OCI-M1 (cell line): Measurements from ENCODE around the gene EMILIN2.
"Not testable (repeated sequence)": the region's sequence is repeated elsewhere in the genome, so short reads cannot be mapped to it uniquely, and the experiment has no call there.

Source experiments
- DNase-seq: peaks from one replicate; lab custom pipeline; 2025; lab: John Stamatoyannopoulos, UW

Gene EMILIN2

DNA sequence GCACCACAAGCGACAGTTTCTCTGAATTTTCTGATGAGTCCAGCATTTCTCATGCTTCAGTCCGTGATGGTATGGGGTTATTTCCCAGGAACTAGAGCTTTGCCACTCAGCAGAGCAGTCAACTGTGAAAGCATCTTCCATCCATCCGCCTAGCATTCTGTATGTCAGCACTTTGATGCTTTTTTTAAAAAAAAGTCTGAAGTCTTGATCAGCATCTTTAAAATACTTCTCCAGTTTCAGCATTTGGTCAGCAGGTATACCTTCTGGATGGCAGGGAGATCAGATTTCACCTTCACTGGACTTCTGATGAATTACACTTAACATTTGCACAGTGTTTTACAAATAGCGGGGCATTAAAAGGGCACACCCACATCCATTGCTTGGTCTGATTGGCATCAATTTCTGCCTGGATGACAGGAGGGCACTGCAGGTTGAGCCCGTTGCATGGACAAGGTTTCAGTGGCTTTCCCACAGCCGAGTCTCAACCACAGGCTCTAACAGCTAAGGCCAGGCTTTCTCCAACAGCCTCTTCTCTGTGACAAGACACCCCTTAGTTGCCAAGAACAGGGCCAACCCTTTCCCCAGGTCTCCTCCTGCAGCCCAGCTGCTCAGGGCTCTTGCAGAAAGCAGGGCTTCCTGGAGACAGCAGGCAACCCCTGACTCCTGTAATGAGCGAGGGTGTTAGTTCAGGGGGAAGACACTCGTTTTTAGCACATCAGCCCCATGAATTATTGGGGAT, 54.0 kb downstream of the EMILIN2 start:
- DNase-seq, result no peak

DNA sequence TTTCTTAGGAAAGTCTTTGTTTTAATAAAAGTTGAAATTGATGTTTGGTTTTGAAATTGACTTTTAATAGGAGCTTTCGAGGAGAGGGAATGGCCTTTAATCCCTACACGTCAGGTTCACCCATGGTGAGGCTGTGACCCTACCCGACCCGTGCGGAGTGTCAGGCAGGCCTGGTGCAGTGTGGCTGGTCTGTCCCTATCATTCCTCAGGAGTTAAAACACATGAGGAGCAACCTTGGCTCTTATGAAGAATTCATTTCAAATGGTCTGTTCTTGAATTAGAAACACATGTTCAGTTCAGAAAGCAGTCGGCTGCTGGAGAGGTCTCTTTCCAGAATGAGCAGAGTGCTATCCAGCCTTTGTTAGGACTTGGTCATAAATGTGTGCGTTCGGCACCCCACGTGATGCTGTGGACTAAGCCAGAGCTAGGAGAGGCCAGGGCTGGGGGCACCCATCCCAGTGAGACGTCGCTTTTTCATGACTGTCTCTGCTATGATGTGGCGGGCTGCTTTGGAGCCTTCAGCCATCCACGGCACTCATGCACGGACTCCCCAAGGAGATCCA, 54.7 kb downstream of the EMILIN2 start:
- DNase-seq, result no peak

DNA sequence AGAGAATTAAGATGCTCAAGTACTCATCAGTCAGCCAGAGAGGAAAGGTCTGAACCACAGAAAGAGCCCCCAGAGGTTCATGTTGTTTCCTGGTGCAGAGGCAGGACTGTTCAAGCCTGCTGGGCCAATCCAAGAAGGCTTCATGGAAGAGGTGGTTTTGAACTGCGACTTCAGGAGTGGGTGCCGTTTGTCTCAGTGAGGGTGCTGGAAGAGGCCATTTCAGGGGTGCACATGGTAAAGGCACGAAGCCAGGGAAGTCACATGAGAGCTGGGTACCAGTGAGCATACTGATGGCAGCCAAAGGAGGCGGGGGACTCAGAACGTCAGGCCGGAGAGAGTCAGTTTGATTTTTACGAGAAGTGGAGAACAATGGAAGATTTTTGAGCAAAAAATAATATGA, 55.5 kb downstream of the EMILIN2 start:
- no peak for DNase-seq

DNA sequence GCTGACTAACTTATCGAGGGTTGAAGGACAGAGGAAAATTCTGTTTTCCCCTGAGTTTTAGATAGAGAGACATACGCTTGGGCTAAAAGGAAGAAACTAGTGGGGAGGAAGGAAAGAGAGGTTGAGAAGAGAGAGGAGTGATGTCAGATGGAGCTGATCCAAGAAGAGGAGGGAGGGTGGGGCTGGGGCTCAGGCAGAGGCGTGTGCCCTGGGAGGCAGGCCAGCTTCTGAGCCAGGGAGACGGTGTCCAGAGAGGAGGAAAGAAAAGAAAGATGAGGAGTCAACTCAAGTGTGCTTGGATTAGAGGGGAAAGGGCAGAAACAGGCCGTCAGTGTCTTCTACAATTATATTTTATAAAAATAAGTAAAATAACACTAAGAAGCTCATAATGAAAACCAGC, 56.2 kb downstream of the EMILIN2 start:
- peak; percentile 44 for DNase-seq

DNA sequence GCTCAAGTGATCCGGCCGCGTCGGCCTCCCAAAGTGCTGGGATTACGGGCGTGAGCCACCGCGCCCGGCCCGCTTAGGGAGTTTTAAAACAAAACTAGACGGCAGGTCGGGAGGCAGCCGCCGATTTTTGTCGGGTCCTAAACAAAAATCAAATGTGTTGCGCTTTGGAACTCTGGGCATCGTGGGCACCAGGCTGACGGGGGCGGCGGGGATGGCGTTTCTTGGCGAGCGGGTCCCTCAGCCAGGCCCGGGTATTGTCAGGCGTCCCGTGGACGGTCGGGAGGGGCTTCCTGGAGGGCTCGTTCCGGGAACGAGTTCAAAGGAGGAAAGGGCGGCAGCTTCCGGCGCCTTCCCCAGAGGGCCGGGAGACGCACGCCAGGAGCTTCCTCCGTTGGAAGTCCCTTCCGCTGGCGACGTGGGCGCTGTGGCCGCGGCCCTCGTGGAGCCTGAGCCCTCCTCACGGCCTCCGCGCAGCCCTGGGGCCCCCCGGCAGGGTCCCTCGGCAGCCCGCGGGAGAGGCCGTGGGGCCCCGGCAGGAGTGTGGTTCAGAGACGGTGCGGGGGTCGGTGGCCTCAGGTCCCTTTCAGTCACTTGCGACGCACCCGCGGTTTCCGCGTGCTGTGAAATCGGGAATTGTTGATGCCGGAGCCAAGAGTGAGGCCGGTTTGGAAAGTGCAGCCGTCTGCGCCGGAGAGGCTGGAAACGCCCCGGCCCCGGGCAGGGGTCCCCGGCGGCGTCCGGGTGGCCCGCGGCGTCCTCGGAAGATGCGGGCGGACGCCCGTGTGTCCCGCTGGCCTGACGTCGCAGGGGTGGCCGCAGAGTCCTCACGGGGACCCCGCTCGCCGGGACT, 59.3 kb downstream of the EMILIN2 start:
- peak; percentile 86 for DNase-seq

DNA sequence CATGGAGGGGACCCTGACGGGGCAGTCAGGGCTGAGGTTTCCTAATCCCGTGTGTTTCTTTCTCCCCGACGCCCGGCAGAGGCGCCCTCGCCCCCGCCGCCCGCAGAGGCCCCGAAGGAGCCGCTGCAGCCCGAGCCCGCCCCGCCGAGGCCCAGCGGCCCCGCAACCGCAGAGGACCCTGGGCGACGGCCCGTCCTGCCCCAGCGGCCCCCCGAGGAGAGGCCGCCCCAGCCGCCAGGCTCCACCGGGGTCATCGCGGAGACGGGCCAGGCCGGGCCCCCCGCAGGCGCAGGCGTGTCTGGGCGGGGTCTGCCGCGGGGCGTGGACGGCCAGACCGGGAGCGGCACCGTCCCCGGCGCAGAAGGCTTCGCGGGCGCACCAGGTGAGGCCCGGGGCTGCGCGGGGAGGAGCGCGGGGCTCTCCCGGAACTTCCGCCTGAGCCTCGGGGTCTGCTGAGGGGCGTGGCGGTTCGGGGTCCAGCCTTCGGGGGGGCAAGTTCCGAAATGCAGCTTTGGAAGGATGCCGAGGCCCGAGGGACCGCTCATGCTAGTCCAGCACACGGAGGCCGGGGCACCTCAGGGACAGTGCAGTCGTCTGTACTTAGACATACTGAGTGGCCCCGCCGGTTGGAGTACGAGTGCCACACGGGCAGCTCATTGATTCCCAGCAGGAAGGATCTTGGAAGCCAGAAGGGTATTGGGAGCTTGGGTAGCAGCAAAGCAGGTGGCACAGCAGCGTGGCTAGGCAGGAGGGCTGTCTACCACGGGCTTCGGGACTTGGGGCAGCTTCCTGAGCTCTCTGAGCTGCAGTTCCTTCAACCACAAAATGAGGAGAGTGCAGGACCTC, 60.1 kb downstream of the EMILIN2 start:
- peak; percentile 62 for DNase-seq

DNA sequence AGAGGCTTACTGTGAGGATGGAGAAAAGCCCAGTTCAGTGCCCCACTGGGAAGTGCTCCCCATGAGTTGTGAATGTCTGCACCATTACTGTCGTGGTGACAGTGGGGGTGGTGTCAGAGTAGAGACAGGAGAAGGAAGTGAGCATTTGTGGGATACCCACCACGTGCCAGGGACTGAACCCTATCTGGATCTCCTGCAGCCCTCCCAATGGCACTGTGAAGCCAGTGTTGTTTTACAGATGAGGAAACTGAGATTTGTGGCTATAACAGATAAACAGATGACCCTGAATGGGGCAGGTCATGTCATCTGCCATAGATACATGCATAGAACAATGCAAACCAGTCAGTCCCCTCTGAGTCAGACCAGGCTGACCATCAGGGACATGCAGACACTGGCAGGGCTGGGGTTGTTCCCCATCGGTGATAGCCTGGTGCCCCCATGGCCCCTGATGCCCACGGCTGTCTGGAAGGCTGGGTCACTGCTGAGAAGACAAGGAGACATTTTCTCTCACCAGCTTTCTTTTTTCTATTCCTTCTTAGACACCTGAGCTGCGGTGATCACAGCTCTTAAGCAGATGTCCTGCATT, 60.8 kb downstream of the EMILIN2 start:
- peak; percentile 51 for DNase-seq

DNA sequence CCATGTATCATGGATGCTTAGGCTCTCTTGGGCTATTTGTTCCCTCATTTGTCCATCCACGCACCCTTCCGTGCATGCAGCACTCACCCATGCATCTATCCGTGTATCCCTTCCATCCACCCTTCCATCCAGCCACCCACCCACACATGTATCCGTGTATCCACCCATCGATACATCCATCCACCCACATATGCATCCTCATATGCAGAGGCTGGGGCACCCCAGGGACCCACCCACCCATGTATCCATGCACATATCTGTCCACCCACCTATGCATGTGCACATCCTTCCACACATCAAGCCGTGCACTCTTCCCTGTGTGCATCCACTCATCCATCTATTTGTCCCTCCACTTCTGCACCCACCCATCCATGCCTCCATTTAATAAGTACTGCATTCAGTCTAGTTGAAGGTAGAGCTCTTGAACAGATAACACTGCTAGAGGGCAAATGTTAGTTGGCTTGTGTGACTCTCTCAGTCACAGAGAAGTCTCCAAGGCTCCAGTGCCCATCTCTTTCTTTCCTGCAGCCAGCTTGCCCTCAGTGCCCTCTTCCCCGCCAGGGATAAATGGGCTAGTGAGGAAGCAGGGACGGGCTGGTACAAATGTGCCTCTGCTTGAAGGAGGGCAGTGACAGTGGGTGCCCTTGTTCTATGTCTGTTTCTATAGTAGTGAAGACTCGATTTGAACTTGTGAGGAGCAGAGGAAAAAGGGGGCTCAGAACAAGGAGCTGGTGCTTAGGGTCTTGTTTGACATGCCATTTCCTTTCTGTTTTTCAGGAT, 61.5 kb downstream of the EMILIN2 start:
- DNase-seq, result no peak

DNA sequence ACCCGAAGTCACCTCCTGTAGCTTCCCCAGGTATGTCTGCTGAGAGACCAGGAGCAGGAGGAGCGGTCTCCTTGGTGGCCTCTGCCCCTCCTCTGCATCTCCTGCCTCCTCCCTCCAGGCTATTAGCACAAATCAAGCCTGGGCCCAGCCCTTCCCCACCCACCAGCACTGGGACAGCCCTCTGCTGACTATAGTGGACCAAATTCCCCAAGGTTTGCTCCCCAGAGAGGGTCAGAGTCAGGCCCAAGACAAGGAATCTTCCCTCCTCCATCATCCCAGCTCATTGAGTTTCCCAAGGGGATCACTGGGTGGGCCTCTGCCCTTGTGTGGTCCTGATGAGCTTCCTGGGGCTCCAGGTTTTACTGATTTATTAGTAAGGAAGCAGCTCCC, 62.1 kb downstream of the EMILIN2 start:
- DNase-seq, result no peak

DNA sequence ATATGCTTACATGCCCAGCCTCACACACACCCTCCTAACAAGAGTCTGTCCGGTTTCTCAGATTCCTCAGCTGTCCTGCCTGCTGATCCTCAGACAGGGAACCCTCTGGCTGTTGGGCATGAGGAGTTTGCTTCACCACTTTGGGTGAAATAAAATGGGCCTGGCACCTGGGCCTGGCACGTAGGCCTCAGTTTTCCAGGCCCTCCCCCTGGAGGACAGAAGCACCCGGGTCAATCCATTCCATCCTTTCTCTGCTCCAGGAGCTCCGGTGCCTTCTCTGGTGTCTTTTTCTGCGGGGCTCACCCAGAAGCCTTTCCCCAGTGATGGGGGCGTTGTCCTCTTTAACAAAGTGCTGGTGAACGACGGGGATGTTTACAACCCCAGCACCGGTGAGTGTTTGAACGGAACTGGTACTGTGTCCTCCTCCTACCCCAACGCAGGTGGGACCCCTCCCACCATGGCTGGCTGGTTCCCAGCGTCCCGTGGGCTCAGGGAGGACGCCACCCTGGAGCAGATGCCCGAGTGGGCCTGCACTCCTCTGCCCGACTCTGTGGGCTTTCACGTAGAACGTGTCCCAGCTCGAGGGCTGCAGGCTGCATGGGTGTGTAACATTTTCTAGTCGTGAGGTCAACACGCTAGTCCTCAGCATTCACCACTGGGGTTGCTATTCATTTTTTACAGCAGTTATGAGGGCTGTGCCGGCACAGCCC, 62.8 kb downstream of the EMILIN2 start:
- DNase-seq, result no peak

DNA sequence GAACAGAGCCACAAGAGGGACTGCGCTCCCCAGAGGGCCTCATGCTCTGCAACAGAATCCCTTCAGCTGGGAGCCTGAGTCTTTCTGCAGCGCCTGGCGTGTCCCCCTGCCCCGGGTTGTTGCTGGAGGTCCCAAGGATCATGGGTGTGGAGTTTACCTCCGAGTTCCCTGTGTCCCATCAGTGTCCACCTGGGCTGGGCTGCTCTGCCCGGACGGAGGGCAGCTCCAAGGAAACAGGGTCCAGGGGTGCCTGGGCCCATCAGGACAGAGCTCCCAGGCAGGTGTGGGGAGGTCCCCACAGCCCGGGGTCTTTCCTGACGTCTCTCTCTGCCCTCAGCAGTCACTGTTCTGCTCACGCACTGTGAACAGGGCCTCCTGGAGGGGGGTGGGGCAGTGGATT, 63.5 kb downstream of the EMILIN2 start:
- no peak for DNase-seq

DNA sequence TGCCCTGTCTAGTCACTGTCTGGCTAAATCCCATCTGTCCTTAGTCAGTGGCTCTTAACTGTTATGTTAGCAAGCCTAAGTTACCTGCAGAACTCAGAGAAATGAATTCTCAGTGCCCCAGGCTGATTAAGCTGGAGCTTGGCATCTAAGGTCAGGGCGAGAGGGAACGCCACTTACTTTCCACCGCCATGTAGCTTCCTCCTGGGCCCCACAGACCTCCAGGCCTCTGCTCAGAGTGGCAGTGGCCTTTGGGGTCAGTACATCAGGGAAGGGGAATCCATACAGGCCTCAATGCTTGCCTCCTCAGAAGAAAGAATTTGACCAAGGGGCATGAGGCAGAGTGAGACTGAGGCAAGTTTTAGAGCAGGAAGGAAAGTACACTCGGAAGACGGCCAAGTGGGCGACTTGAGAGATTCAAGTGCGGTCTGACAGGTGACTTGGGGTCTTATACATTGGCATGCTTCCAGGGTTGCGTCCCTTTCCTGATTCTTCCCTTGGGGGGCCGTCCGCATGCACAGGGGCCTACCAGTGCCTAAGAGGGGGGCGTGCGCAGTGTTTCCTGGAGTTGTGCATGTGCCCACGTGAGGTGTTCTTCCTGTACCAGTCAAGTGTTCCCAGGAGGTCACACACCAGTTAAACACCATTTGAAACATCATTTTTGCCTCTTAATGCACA, 64.1 kb downstream of the EMILIN2 start:
- no peak for DNase-seq

DNA sequence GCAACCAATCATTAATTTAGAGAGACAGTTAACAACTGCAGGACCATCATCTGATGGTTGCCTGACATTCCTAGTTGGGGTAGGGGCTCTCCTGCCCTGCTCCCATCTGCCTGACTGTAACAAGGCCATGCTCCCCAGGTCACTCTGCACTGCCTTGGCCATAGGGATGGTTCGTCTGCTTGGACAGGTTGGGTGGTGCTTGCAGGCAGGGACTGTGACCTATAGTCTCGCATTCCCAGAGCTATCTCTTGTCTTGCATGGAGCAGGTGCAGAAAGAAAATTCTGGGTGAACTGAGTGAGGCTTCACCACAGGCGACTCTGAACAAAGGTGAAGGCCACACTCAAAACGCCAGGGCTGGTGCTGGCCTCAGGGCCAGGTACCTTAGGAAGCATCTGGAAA, 64.7 kb downstream of the EMILIN2 start:
- no peak for DNase-seq

DNA sequence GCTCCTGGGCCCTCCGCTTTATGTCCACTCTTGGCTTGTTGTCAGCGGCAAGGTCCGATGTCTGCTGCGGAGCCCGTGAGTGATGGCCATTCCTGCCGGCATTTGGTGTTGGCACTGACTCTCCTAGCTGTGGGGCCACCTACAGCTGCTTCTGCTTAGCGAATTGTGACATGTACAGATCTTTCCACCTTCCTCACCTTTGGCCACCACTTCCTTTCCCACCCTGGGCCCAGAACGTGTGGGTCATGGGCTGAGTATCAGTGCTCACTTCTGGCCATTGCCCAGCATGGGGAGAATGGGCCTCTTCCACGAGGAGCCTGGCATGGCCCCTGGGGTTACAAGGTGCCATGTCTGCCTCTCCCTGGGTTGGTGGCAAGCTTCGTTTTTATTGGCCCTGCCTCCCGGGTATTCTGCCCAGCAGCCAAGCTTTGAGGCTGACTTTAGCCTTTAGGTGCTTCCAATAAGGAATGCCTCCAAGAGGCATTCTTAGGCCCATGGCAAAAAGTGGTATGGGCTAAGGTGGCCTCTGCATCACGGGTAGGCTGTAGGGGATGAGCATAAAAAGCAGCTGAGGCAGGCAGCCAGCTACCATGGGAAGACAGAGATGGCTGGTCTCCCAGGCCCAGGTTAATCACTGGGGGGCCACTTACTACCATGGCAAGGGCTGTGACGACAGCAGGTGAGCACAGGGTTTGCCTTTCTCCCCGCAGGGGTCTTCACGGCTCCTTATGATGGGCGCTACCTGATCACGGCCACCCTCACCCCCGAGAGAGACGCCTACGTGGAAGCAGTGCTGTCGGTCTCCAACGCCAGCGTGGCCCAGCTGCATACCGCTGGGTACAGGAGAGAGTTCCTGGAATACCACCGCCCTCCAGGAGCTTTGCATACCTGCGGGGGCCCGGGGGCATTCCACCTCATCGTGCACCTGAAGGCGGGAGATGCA, 65.8 kb downstream of the EMILIN2 start:
- DNase-seq, result no peak

DNA sequence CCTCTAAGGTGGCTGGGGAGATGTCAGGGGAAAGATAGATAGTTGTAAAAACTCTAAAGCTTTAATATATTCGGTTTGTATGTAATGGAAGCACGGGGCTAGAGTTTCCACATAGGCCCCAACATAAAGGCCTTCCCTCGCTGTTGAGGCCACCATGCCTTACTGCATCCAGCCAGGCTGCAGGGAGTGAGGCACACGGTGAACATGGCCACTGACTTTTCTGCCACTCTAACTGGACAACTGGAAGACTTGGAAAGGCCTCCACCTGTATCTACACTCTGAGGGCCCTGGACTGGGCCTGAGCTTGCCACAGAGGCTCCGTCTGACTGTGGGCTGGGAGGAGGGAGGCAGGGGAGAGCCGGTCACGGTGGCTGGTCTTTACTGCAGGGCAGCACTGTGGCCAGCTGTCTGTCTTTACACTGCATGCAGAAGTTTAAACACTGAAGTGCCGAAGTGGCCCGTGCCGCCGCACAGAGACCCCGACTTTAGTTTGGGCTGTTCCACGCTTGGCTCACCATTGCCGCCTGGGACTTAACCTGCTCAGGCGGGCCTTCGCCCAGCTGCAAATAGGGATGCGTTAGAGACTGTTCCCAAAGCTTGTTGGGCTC, 66.7 kb downstream of the EMILIN2 start:
- no peak for DNase-seq

DNA sequence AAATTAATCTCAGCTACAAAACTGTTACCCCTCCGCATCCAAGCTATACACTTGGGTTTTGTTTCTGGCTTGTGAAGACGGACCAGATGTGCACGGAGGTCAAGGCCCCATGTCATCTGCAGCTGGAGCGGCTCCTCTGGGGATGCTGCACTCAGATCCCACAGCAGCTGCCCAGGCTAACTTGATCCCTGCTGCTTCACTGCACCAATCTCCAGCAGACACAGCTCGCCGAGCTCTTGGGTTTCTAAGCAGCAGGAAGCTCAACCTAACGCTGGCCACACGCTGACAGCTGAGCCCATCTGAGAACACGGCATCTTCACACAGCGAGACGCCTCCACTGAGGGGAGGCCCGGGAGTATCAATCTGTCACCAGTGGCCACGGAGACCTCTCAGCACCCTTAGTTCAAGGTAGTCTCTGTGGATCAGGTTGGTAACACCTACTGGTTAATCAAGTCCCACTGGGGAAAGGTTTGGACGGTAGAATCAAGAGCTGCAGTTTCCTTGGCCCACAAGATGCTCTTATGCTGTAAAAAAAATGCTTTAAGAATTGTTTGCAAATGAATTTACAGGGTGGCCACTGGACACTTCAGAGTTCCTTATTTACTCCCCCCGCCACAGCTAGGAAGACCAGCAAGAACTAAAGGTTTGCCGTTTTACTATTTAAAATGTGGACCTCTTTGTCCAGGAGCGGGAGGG, 67.5 kb downstream of the EMILIN2 start:
- no peak for DNase-seq

DNA sequence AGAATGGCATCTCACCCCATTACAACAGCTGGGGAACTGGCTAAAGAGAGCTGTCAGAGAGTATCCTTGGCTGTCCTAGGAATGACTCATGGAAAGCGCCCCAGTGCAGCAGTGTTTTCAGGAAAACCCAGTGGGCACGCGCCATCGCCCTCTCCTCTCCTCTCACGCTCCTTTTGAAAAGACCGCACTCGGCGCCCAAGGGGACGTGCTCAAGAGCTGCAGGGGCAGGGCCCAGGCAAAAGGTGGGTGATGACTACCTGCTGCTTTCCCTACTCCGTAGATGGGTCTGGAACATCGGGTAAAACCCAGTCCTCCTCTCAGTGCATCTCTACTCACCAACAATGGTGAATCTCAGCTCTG, 68.1 kb downstream of the EMILIN2 start:
- no peak for DNase-seq

DNA sequence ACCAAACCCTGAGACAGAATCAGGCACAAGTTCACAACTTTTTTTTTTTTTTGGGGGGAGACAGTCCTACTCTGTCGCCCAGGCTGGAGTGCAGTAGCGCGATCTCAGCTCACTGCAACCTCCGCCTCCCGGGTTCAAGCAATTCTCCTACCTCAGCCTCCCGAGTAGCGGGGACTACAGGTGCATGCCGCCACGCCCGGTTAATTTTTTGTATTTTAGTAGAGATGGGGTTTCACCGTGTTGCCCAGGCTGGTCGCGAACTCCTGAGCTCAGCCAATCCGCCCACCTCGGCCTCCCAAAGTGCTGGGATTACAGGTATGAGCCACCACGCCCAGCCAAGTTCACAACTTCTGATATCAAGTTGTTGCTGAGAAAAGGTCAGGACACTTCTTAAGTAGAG, 68.7 kb downstream of the EMILIN2 start:
- DNase-seq, result not testable (repeated sequence)
